Kidney tubule cell (primary cell): Measurements from ENCODE around the gene LMNTD2.
"Not testable (repeated sequence)": the region's sequence is repeated elsewhere in the genome, so short reads cannot be mapped to it uniquely, and the experiment has no call there.

Experiments used
- DNase-seq: peaks from one replicate; pipeline ENCODE4 v3.0.0-alpha.2; 2018; ENCODE audit warnings: low spot score

LMNTD2 gene

DNA sequence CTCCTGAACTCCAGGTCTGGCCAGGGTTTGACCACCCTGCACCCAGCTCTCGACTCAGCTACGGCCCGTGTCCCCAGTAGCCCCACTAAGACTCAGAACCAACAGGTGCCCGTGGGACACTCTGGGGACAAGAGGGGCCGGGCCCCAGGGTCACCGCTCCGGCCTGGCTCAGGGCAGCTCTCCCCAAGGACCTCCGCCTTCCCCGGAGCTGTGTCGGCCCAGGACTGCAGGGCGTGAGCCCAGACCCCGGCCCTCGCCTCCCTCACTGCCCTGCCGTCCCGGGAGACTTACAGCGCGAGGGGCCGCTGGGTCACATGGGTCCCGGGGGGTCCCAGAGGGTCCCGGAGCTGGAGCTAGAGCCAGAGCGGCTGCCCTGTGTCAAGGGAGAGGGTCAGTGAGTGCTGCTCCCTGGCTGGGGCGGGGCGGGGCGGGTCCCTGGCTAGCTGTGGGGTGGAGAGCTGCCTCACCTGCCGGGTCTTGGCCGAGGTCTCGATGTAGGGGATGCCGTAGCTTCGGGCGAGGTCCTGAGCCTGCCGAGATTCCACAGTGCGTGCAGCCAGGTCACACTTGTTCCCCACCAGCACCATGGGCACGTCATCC, 27.5 kb downstream of the LMNTD2 start:
- DNase-seq: no peak

GRCh38 chr11:532527-532985, 28.0 kb downstream of the LMNTD2 start:
- no peak for DNase-seq

DNA sequence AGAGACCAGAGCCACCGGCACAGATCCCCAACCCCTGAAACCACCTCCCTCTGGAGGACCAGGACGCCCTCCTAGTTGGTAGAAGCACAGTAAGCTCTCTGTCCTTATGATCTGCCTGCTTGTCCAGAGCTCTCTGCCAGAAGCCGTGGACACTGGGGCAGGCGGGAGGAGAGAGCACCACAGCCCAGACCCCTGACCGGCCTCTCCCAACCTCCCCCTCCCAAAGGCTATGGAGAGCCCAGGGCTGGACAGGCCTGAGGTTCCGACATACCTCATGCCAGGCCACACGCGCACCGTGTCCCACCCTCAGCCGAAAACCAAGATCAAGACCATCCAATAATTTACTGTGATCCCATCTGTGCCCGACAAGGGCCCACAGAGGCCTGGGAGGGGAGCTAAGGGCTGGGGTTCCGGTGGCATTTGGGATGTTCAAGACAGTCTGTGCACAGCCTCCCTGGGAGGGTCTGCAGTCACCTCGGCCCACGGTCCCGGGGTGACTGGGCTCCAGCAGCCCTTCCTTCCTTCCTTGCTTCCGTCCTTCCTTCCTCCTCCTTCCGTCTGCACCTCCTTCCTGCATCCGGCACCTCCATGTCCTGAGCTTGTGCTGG, 28.5 kb downstream of the LMNTD2 start:
- DNase-seq: no peak

- no peak for DNase-seq
Observed at GRCh38 chr11:530960-531831, 29.3 kb downstream of the LMNTD2 start.

- no peak for DNase-seq
Observed at GRCh38 chr11:529728-530411, 30.7 kb downstream of the LMNTD2 start.

DNA sequence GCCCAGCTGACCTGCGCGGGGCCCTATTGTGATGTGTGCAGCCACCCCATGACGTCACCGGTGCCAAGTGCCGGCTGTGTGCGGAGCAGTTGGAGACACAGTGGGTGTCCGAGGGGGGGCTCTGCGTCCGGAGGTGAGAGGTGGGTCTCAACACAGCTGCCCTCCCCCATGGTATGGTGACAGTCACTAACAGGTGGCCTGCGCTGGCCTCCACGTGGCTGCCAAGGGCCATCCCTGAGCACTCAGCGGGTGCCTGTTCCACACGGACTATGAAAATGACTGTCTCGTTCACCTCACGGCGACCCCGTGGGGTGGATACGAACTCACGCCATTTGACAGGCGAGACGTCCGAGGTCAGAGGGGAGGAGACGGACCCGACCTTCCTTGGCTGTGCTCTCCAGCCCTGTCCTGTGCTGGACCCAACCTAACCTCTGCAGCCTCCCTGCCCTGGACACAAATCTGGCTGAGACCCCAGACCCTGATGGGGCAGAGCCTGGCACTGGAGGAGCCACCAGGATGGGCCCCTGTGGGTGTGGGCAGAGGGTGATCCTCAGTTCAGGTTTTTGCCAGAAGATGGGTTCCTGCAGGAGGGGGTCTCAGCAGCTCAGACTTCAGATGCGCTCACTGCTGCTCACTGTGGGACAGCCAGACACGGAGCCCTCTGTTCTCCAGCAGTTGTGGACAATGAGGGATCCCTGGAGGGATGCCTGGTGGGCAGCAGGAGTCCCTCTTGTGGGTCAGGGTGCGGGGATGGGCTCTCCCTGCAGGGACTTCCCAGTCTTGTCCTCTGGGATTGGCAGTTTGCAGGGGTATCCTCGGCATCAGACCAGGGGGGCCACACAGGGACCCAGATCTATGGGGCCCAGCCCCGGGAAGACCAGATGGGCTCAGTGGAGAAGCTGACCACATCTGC, 31.5 kb downstream of the LMNTD2 start:
- no peak for DNase-seq

DNA sequence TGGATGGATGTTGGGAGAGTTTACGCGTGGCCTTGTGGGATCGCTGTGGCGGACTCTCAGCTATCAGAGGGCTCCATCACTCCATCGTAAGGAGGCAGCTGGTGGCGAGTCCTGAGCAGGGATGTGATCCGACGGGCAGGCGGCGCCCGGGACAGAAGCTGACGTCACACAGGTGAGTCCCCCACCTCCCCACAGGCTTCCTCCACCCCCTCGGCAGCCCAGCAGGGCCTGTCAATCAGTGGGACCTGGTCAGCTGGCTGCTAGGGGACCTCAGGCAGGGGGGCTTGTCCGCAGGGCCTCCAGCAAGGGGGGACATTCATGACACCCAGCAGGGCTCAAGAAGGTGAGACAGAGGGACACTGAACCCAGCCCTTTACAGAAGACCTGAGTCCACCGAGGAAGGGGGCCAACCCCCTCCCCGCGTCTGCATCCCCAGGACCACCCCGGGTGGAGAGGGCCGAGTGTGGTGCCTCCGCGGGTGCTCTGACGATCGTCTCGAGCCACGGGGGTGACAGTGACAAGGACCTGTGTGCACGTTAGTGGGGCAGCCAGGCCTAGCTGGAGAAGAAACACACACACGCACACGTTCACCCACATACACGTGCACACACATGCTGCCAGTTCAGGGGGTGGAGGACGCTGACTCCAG, 32.2 kb downstream of the LMNTD2 start:
- DNase-seq: no peak

GRCh38 chr11:526192-526591, 34.3 kb downstream of the LMNTD2 start:
- no peak for DNase-seq

- DNase-seq: no peak
Observed at GRCh38 chr11:521177-521688, 39.3 kb downstream of the LMNTD2 start.

DNA sequence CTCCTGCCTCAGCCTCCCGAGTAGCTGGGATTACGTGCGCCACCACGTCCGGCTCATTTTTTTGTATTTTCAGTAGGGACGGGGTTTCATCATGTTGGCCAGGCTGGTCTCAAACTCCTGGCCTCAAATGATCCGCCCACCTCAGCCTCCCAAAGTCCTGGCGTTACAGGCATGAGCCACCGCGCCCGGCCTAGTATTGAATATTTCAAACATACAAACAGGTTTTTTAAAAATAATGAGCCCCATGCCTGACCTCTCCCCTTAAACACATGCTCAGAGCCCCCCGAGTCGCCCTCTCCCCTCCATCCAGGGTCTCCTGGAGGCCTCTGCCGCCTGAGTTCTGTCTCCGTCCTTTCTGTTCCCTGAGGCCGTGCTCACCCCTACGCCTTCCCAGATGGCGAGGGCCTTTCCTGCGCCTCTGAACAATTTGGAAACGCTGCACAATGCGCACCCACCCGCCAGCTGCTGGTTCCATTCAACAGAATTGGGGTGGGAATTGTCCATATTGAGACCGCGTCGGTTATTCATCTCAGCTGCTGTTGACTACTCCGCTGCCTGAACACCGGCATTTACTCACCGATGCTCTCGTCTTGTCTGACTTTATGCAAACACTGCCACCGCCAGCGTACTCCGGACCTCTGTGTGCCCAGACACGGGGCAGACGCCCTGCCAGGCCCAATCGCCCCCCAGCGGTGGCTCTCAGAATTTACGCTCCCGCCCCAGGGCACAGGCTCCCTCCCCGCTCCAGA, 39.9 kb downstream of the LMNTD2 start:
- no peak for DNase-seq

DNA sequence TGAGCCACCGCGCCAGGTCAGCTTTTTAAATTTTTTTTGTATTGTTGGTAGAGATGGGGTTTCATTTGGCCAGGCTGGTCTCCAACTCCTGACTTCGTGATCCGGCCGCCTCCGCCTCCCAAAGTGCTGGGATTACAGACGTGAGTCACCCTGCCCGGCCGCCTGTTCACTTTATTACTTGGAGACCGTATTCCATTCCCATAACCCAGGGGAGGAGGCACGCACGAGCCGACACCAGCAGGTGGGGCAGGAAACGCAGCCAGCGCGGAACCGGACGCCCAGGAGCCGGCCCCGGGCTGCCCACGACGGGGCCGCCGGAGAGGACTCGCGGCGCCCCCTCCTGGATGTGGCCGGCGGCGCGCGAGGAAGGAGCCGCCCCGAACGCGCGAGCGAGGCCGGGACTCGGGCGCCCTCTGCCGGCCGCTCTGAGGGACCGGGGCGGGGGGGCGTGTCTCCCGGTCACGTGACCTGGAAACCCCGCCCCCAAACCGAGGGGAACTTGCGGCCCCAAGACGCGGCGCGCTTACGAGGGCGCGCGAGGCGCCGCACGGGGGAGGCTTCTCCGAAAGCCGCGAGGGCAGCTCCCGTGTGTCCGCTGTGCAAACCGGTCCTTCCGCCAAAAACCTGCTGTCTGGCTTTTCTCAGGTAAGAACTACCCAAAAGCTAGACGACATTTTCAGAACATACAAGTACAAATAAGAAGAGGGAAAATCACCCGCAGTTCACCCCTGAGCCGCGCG, 41.9 kb downstream of the LMNTD2 start:
- DNase-seq: peak; percentile 98

GRCh38 chr11:516918-517685, 43.4 kb downstream of the LMNTD2 start:
- not testable (repeated sequence) for DNase-seq

DNA sequence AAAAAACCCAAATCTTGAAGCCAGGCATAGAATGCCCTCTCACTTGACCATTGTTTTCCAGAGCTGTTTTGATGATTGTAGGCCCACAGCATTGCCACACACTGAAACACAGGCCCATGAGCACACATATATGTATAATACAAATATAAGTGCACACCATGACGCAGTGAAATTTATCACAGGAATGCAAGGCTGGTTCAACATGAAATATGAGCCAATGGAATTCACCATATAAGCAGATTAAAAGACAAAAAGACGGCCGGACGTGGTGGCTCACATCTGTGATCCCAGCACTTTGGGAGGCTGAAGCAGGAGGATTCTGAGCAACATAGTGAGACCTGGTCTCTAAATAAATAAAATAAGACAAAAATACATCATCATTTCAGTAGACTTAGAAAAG, 44.1 kb downstream of the LMNTD2 start:
- DNase-seq: no peak

DNA sequence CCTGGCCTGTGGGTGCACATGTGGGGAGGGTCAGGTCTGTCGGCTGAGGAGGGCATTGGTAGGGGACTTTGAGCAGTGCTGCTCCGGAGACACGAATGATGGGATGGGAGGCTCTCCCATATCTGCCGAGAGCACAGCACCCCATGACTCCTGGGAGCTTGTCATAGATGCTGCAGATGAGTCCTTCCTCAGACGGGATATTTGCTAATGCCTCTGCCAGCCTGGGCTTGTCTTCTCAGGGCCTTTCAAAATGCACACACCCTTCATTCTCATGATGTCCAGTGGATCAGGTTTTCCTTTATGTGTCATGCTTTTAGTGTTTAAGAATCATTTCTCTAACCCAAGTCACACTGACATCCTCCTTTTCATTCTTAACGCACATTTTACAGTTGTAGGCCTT, 45.4 kb downstream of the LMNTD2 start:
- DNase-seq: no peak

DNA sequence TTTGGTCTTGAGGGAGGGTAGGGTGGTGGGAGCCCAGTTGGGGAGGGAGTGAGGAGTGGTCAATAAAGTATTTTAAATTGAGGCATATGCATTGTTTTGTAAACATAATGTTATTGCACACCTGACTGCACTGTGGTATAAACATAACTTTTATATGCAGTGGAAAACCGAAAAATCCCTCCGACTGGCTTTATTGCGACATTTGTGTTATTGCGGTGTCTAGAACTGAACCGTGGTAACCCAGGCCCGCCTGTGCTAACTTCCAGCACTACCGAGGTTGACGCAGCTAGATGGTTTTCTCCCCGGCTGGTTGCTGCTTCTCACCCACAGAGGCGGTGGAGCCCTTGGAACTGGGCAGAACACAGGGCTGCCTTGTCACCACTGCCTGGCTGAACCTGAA, 45.9 kb downstream of the LMNTD2 start:
- no peak for DNase-seq

- no peak for DNase-seq
Observed at GRCh38 chr11:512761-513595, 47.6 kb downstream of the LMNTD2 start.

GRCh38 chr11:508956-509355, 51.6 kb downstream of the LMNTD2 start:
- no peak for DNase-seq
